ENCODE data around the gene KMT2B.
A peak's percentile ranks its signal among the peaks of the same experiment; 100 is the strongest.

Gene KMT2B

GRCh38 chr19:35741203-35741515 lies 23.4 kb downstream of the KMT2B start:
- CTCF ChIA-PET = interaction anchor here (0.9 to 2.2 kb wide), 10 partner anchors 12 to 127 kb away, joined by 3 to 10 read pairs (median 3); partner anchors contain the start of gene APLP1
- POLR2A ChIA-PET = interaction anchor here (0.8 to 2.1 kb wide), 9 partner anchors 10 to 255 kb away, joined by 3 to 20 read pairs (median 7); no protein-coding TSS in a partner anchor

DNA sequence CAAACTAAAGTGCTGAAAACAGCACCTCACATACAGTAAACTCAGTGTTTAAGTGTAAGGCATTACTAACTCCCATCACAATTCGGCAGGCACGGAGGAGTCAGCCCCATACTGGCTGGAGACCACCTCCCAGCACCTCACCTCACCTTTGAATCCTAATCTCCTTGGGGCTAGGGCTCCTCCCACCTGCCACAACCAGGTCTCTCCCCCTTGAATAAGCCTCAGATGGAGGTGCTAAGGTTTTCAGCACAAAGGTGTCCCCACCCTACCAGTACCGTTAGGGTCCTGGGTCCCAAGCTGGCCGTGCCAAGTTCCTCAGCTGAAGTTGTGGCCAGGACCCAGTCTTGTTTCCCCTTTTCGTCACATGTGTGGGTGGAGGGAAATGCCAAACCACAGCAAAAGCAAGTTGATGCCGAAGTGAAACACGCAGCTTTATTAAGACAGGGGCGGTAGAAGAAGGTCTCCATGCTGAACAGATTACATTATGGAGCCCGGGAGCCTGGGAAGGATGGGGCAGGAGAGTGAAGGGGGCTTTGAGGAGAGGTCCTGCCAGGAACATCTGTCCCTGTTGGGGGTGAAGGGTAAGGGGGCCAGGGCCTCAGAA lies 24.4 kb downstream of the KMT2B start, which contains the start of gene IGFLR1:
Gene IGFLR1, minus strand, starts transcription at position 332 of the 604 bp plus-strand sequence. CDS start 1,272 bp downstream, outside the sequence.
- ChIA-PET POLR2A (interaction anchor here (0.6 to 1.2 kb wide), 2 partner anchors 24 to 184 kb away, joined by 4 read pairs; no protein-coding TSS in a partner anchor), CTCF (interaction anchor here (1.1 to 1.5 kb wide), 3 partner anchors 15 to 189 kb away, joined by 3 to 5 read pairs (median 4); no protein-coding TSS in a partner anchor)
- TF ChIP-seq, protein P1, sequence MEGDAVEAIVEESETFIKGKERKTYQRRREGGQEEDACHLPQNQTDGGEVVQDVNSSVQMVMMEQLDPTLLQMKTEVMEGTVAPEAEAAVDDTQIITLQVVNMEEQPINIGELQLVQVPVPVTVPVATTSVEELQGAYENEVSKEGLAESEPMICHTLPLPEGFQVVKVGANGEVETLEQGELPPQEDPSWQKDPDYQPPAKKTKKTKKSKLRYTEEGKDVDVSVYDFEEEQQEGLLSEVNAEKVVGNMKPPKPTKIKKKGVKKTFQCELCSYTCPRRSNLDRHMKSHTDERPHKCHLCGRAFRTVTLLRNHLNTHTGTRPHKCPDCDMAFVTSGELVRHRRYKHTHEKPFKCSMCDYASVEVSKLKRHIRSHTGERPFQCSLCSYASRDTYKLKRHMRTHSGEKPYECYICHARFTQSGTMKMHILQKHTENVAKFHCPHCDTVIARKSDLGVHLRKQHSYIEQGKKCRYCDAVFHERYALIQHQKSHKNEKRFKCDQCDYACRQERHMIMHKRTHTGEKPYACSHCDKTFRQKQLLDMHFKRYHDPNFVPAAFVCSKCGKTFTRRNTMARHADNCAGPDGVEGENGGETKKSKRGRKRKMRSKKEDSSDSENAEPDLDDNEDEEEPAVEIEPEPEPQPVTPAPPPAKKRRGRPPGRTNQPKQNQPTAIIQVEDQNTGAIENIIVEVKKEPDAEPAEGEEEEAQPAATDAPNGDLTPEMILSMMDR (IDR thresholded peaks at IDR 0.05; ENCODE audit: control extremely low read depth, extremely low read depth, low read depth, missing control alignments) = no peak
- DNase-seq (ENCODE audit: extremely low spot score) = peak; percentile 70

More at GRCh38 chr19:35741203-35741515, 23.4 kb downstream of the KMT2B start:
- TF ChIP-seq, protein P1 (IDR thresholded peaks at IDR 0.05; ENCODE audit: control extremely low read depth, extremely low read depth, low read depth, missing control alignments) = no peak
- no peak for DNase-seq (ENCODE audit: extremely low spot score)

DNA sequence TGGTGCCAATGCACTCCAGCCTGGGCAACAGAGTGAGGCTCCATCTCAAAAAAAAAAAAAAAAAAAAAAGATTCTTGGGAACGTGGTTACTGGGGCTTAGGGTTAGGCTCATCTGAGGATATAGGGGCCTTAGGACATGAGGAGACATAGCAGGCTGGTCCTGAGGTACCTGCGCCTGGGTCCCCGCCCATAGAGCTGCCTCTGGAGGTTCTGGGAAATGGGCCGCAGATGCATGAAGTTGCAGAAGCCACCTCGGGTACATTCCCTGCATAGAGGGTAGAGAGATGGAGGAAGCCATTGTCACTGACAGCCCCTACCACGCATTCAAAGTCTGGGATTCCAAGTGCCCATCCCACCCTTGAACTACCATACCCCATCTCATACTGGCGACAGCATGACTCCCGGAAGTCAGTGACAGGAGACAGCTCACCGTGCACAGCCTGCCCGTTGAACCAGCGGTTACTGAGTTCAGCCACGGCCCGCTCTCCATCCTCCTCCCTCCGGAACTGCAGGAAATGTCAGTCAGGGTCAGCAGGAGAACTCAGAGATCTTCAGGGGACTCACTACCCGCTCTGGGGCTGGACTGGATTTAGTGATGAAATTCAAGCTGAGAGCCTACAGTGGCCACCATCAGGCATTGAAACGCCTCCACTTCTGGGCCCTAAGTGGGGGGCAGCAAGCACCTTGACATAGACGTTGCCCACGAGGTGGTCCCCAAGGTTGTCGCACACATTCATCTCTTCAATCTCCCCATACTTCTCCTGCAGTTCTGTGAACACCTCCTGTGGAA lies 26.0 kb downstream of the KMT2B start:
- TF ChIP-seq, protein P1 (IDR thresholded peaks at IDR 0.05; ENCODE audit: control extremely low read depth, extremely low read depth, low read depth, missing control alignments) = no peak
- ChIA-PET CTCF (interaction anchor here (1.0 to 2.1 kb wide), 7 partner anchors 12 to 188 kb away, joined by 3 to 8 read pairs (median 4); no protein-coding TSS in a partner anchor), POLR2A (interaction anchor here (0.6 to 1.0 kb wide), 4 partner anchors 21 to 48 kb away, joined by 3 to 15 read pairs (median 8); no protein-coding TSS in a partner anchor)
- no peak for DNase-seq (ENCODE audit: extremely low spot score)

- DNase-seq (ENCODE audit: extremely low spot score) = peak; percentile 83
- POLR2A ChIA-PET = interaction anchor here (0.6 to 1.0 kb wide), 4 partner anchors 14 to 620 kb away, joined by 3 to 15 read pairs (median 4); no protein-coding TSS in a partner anchor
- TF ChIP-seq, protein P1 (IDR thresholded peaks at IDR 0.05; ENCODE audit: control extremely low read depth, extremely low read depth, low read depth, missing control alignments) = peak; percentile 18
- CTCF ChIA-PET = interaction anchor here (1.0 to 2.1 kb wide), 10 partner anchors 7 to 187 kb away, joined by 3 to 8 read pairs (median 4); no protein-coding TSS in a partner anchor
Observed at GRCh38 chr19:35744430-35745327, 26.9 kb downstream of the KMT2B start.

GRCh38 chr19:35745328-35746086 lies 27.7 kb downstream of the KMT2B start, which contains the start of the genes PSENEN and U2AF1L4:
Gene PSENEN, plus strand, starts transcription at chr19:35745651. Its CDS starts 280 bp downstream, at chr19:35745931.
Gene U2AF1L4, minus strand, starts transcription at chr19:35745418. Its CDS starts 27 bp downstream, at chr19:35745391.
- TF ChIP-seq, protein P1 (IDR thresholded peaks at IDR 0.05; ENCODE audit: control extremely low read depth, extremely low read depth, low read depth, missing control alignments) = no peak
- CTCF ChIA-PET = interaction anchor here (0.8 to 2.1 kb wide), 9 partner anchors 8 to 187 kb away, joined by 3 to 8 read pairs (median 4); no protein-coding TSS in a partner anchor
- POLR2A ChIA-PET = interaction anchor here (0.6 to 0.7 kb wide), 2 partner anchors 540 to 621 kb away, joined by 5 to 6 read pairs; no protein-coding TSS in a partner anchor
- DNase-seq (ENCODE audit: extremely low spot score) = peak; percentile 91

All from GM10248 (cell line).